Right lobe of liver (tissue), 4 donors: ENCODE results near the gene RAP1GAP2.

Experiments
- CTCF ChIP-seq, 4 donors: fragments of 200-600 bp in 3 of 4; fragments of 450-650 bp in 1 of 4; IDR thresholded peaks; one replicate each; pipeline versions ENCODE4 v1.5.1 to v1.8.0; 2016 to 2022; ENCODE audit warnings: antibody characterized with exemption in 4 of 4, mild to moderate bottlenecking in 2 of 4
- POLR2A ChIP-seq: fragments of 450-650 bp; IDR thresholded peaks from one replicate; pipeline ENCODE4 v1.6.1; 2017; ENCODE audit warnings: antibody characterized with exemption, mild to moderate bottlenecking
- donor health status: DM: no; HTN: no; CAD: no.
- donor health status: DM: no; HTN: no; CAD: no.
- donor health status: DM: no; HTN: yes; CAD: no.

GRCh38 chr17:2778489-2778888, 17.7 kb upstream of the RAP1GAP2 start:
- TF ChIP-seq CTCF (IDR thresholded peaks at IDR 0.05) (no peak), POLR2A (no peak)
